C4-2B (cell line): Measurements from ENCODE around the gene ZBTB48.
"Not testable (repeated sequence)": the region's sequence is repeated elsewhere in the genome, so short reads cannot be mapped to it uniquely, and the experiment has no call there.

Experiments
- H3K27ac ChIP-seq: fragments of 450-650 bp; 2 replicates; pipeline ENCODE4 v1.5.1; 2017
- ZFX ChIP-seq: fragments of 450-650 bp; IDR thresholded peaks from 2 replicates; pipeline ENCODE4 v1.6.1; 2017
- TF ChIP-seq, protein P1 (sequence below): fragments of 450-650 bp; conservative IDR thresholded peaks from 2 replicates; pipeline ENCODE4 v1.5.1; 2017; ENCODE audit warnings: mild to moderate bottlenecking

Gene ZBTB48

GRCh38 chr1:6635161-6635909 is 55.5 kb downstream of the ZBTB48 start:
- H3K27ac ChIP-seq: no peak overlapping the region
- no peak for TF ChIP-seq ZFX
- TF ChIP-seq, protein P1, sequence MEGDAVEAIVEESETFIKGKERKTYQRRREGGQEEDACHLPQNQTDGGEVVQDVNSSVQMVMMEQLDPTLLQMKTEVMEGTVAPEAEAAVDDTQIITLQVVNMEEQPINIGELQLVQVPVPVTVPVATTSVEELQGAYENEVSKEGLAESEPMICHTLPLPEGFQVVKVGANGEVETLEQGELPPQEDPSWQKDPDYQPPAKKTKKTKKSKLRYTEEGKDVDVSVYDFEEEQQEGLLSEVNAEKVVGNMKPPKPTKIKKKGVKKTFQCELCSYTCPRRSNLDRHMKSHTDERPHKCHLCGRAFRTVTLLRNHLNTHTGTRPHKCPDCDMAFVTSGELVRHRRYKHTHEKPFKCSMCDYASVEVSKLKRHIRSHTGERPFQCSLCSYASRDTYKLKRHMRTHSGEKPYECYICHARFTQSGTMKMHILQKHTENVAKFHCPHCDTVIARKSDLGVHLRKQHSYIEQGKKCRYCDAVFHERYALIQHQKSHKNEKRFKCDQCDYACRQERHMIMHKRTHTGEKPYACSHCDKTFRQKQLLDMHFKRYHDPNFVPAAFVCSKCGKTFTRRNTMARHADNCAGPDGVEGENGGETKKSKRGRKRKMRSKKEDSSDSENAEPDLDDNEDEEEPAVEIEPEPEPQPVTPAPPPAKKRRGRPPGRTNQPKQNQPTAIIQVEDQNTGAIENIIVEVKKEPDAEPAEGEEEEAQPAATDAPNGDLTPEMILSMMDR: no peak

DNA sequence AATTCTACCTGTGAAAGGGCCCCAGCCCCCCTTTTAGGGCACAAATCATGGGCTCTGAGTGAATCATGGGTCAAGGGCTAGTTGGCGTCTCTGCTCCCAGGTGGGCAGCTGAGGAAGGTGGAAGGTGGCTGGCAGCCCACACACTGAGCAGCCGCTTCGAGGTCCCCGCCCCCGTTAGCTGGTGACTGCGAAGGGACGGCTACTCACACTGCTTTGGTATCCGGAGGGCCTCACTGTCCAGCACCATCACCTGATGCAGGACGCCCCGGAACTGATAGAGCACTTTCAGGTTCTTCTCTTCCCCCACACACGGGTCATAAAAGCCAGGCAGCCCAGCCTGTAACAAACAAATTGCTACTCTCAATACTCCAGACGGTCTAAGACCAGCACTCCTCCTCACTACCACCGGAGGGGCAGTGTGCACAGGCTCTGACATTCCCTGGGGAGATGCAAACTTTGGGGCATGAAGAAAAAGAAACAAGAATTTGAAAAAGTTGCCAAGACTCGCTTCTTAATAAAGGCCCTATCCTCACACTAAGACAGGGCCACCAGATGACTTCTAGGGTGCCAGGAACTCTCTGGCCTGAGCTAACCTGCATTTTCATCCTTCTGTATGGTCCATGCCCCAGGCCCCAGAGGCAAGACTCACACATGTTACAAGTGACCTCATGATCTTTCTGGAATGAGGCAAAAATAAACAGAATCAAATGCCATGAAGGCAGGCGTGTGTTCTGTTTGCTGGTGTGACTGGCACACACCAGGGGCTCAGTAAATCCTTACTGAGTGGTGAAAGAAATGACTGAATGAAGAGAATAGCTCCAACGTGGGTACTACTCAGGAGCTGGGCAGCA is 56.3 kb downstream of the ZBTB48 start:
- H3K27ac ChIP-seq: no peak overlapping the region
- no peak for TF ChIP-seq ZFX
- TF ChIP-seq, protein P1: no peak

- not testable (repeated sequence) for H3K27ac ChIP-seq
These were observed 57.0 kb downstream of the ZBTB48 start for GRCh38 chr1:6636778-6637177.

DNA sequence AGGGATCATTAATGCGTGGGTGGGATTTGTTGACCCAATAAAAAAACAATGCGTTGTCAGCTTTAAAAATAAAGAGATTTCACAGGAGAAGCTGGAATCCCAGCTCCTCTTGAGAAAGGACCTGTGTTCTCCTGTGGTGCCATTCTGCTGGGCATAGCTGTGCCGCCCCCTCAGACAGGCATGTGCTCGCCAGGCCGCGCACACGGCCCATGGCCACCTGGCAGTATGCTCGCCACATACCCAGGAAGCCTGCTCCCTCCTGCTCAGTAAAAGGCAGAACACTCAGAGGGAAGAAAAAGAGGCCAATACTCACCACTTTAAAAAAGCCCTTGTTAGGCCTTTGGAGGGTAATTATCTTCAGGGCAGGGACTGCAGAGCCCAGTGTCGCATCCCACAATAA is 58.0 kb downstream of the ZBTB48 start:
- no peak overlapping the region for H3K27ac ChIP-seq
- TF ChIP-seq, protein P1: no peak
- no peak for TF ChIP-seq ZFX

GRCh38 chr1:6638226-6638625 is 58.4 kb downstream of the ZBTB48 start:
- no peak overlapping the region for H3K27ac ChIP-seq

More at GRCh38 chr1:6638226-6638625, 58.4 kb downstream of the ZBTB48 start:
- TF ChIP-seq ZFX: no peak
- TF ChIP-seq, protein P1: no peak
